Sigmoid colon (tissue), 4 donors: ENCODE measurements around the gene CASQ2.

Experiments used
- CTCF ChIP-seq, 4 experiments: fragments of 450-650 bp in 3 of 4; fragments of 200-600 bp in 1 of 4; IDR thresholded peaks; one replicate each; pipeline ENCODE4 v1.5.1; 2016 to 2019; ENCODE audit warnings: antibody characterized with exemption in 4 of 4, mild to moderate bottlenecking in 3 of 4, moderate library complexity in 2 of 4
- POLR2AphosphoS5 ChIP-seq, 4 donors: sonication (generic); formaldehyde crosslinking; IDR thresholded peaks; one replicate each; pipeline ENCODE4 v1.6.1; 2017; ENCODE audit warnings: antibody characterized with exemption in 4 of 4

- TF ChIP-seq CTCF (IDR thresholded peaks at IDR 0.05) (no peak), POLR2AphosphoS5 (IDR thresholded peaks at IDR 0.05) (no peak)
Measured at GRCh38 chr1:115762779-115763178, 5.7 kb downstream of the CASQ2 start.
